Measurements from ENCODE around the gene RPS6KC1.
"Not testable (repeated sequence)": the region's sequence is repeated elsewhere in the genome, so short reads cannot be mapped to it uniquely, and the experiment has no call there.

Gene RPS6KC1

DNA sequence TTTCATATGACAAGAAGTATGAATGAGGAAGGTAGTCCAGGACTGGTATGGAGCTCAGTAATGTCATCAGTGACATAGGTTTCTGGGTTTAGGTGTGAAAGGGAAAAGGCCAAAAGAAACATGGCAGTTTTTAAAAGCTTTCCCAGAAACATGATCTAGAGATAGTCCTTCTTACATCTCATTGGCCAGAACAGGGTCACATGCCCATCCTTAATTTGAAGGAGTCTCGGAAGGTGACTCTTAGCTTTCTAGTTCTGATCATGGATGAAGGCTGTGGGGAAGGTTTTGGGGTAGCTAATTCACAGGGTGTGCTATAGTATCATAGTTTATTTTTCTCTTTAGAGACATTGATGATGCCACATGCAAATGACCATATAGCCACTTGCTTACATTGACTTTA, 55.3 kb downstream of the RPS6KC1 start:
- peaks cover 3 to 4% of the 10 kb centered on the region in 2 donors for H3K9me3 Mint-ChIP-seq

DNA sequence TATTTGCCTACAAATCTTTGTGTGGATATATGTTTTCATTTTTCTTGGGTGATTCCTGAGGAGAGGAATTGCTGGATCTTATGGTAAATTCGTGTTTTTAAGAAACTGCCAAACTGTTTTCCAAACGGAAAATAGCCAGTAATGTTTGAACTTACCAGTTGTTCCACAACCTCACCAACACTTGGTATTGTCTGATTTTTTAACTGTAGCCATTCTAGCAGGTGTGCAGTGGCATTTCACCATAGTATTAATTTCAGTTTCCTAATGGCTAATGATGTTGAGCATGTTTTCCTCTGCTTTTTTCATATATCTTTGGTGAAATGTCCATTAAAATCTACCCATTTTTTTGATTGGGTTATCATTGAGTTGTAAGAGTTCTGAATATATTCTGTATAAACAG, 56.6 kb downstream of the RPS6KC1 start:
- H3K4me1 Mint-ChIP-seq, result peaks cover 13 to 25% of the 10 kb centered on the region in 2 donors

More for the DNA sequence above, 55.3 kb downstream of the RPS6KC1 start:
- Mint-ChIP-seq H3K4me3 (no peak overlapping the region), H3K27ac (no peak overlapping the region), H3K4me1 (peaks cover 10 to 26% of the 10 kb centered on the region in 2 donors), H3K27me3 (no peaks in the 10 kb centered on the region), H3K36me3 (peaks cover 16 to 19% of the 10 kb centered on the region in 2 donors)
- ATAC-seq (replicated peaks) (no peak), DNase-seq (no peak)

DNA sequence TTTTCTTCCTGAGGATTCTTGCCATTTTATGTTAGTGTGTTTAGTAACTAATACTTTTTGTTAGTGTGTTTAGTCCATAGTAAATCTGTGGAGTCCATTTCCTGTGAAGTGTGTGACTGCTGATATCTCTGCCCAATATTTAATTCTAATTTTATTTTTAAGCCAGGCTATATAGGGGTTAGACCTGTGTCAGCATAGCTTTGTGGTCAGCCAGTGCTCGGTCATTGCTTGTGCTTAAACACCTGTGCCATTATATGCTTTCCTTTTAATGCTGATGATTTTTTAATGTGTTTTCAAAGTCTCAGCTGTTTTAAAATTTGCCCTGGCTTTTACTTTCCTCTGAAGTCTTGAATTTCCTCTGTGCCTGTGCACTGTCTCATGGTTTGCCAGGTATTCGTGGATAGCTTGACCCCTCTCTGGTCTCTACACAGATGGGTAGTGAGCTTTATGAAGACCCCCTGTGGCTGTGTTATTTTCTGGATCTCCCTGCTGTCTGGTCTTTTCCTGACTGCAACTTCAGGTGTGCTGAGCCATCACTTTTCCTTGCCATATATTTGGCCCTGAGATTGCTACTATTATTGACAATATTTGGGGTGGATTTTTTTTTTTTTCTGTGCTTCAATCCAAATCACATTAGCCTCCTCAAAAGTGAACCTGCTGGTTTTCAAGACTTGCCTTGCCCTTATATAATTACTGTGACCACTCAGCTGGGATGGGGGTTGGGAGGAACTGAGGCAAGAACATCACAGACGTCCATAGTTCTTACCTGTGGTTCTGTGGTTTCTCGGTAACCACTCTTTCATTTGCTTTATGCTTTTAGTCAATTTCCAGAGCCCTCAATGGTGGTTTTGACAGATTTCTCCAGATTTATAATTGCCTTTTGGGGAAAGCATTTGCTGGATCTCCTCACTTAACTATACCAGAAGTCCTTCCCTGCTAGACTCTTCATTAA, 59.6 kb downstream of the RPS6KC1 start:
- peak; percentile 25 to 54 for ATAC-seq (replicated peaks)
- no peak overlapping the region for H3K4me3 Mint-ChIP-seq
- no peak for DNase-seq

More for the DNA sequence above, 56.6 kb downstream of the RPS6KC1 start:
- DNase-seq (no peak), ATAC-seq (replicated peaks) (no peak)
- no peak overlapping the region for H3K27ac Mint-ChIP-seq
- no peak overlapping the region for H3K4me3 Mint-ChIP-seq
- peaks cover 16 to 19% of the 10 kb centered on the region in 2 donors for H3K36me3 Mint-ChIP-seq
- H3K9me3 Mint-ChIP-seq, result peaks cover 3 to 4% of the 10 kb centered on the region in 2 donors
- no peaks in the 10 kb centered on the region for H3K27me3 Mint-ChIP-seq

DNA sequence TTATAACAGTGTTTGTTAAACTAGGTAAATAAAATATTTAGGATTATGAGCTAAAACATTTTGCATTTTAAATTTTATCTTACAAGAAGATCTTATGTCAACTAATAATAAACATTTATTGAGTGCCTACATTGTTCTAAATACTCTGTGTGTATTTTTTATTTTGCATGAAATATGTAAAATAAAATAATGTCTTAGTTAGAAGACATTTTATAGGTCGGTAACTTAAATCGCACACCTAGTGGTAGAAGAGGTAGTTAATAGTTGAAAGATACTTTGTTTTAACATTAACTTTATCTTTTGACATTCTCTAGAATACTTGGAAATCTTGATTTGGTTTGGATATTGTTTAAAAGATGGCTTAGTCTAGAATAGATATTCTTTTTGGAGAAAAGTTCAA, 60.5 kb downstream of the RPS6KC1 start:
- DNase-seq (no peak), ATAC-seq (replicated peaks) (no peak)
- peaks cover 15 to 17% of the 10 kb centered on the region in 2 donors for H3K36me3 Mint-ChIP-seq
- H3K4me1 Mint-ChIP-seq, result peaks cover 11 to 16% of the 10 kb centered on the region in 2 donors
- no peak overlapping the region for H3K27ac Mint-ChIP-seq
- H3K4me3 Mint-ChIP-seq, result no peak overlapping the region
- H3K9me3 Mint-ChIP-seq, result peaks cover 4 to 5% of the 10 kb centered on the region in 2 donors
- H3K27me3 Mint-ChIP-seq, result no peaks in the 10 kb centered on the region

More for the DNA sequence above, 59.6 kb downstream of the RPS6KC1 start:
- peaks cover 20 to 21% of the 10 kb centered on the region in 2 donors for H3K36me3 Mint-ChIP-seq
- H3K27me3 Mint-ChIP-seq, result no peaks in the 10 kb centered on the region
- H3K4me1 Mint-ChIP-seq, result peaks cover 11 to 20% of the 10 kb centered on the region in 2 donors
- peaks cover 4% of the 10 kb centered on the region in 2 donors for H3K9me3 Mint-ChIP-seq
- H3K27ac Mint-ChIP-seq, result peak overlapping the region; percentile 9

DNA sequence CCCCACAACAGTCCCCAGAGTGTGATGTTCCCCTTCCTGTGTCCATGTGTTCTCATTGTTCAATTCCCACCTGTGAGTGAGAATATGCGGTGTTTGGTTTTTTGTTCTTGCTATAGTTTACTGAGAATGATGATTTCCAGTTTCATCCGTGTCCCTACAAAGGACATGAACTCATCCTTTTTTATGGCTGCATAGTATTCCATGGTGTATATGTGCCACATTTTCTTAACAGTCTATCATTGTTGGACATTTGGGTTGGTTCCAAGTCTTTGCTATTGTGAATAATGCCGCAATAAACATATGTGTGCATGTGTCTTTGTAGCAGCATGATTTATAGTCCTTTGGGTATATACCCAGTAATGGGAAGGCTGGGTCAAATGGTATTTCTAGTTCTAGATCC, 61.7 kb downstream of the RPS6KC1 start:
- H3K4me3 Mint-ChIP-seq, DNase-seq: not testable (repeated sequence)

DNA sequence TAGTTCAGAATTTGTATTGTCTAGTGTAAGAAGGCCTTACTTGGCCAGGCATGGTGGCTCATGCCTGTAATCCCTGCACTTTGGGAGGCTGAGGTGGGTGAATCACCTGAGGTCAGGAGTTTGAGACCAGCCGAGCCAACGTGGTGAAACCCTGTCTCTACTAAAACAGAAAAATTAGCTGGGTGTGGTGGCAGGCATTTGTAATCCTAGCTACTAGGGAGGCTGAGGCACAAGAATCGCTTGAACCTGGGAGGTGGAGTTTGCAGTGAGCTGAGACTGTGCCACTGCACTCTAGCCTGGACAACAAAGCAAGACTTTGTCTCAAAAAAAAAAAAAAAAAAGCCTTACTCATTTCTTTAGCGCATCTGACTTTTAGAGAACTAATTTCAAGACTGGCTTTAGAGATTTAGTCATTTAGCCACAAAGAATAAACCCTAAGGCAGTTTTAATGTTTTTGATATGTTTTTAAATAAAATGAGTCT, 66.7 kb downstream of the RPS6KC1 start:
- H3K27me3 Mint-ChIP-seq, H3K27ac Mint-ChIP-seq: not testable (repeated sequence)

More for the DNA sequence above, 61.7 kb downstream of the RPS6KC1 start:
- H3K27ac Mint-ChIP-seq; H3K9me3 Mint-ChIP-seq; H3K36me3 Mint-ChIP-seq; ATAC-seq (replicated peaks); H3K27me3 Mint-ChIP-seq: not testable (repeated sequence)
- peaks cover 11 to 16% of the 10 kb centered on the region in 2 donors for H3K4me1 Mint-ChIP-seq

DNA sequence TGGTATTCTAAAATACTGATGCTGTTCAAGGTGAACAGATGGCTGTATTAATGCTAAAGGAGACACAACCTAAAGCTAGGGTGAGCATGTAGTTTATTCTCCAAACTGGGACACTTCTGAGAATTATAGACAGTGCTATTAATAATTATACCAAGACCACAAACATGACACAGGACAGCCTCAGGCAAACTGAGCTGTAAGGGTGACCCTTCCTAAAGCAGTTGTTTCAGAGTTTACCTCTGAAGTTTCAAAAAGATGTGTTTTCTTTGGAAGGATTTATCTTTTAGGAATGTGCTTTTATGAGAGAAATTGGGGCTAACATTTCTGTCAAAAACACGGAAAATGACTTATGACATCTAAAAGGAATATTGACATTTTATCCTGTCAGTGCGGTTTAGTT, 68.8 kb downstream of the RPS6KC1 start:
- Mint-ChIP-seq H3K9me3 (peaks cover 0 to 2% of the 10 kb centered on the region in 2 donors), H3K36me3 (peaks cover 11 to 13% of the 10 kb centered on the region in 2 donors), H3K4me1 (peaks cover 2 to 7% of the 10 kb centered on the region in 2 donors), H3K27ac (no peak overlapping the region), H3K27me3 (no peaks in the 10 kb centered on the region), H3K4me3 (no peak overlapping the region)
- DNase-seq (no peak), ATAC-seq (replicated peaks) (no peak)

More for the DNA sequence above, 66.7 kb downstream of the RPS6KC1 start:
- ATAC-seq (replicated peaks); H3K36me3 Mint-ChIP-seq; H3K4me3 Mint-ChIP-seq; H3K9me3 Mint-ChIP-seq; H3K4me1 Mint-ChIP-seq; DNase-seq: not testable (repeated sequence)

DNA sequence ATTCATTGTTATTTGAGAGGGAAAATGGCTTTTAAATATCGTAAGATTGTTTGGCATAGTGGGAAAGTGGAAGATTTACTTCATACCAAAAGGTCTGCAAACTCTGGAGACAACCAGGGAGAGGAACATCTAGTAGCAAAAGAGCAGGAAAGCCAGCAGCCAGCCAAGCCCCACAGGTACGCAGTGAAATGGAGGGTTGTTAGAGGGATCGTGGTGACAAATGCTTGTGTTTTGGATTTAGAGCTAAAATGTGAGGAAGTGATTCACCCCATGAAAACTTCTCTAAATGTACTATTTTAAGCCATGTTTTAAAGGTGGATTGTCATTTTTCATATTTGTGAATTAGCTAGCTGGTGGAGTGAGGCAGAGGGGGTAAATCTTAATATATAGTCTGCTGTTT, 69.3 kb downstream of the RPS6KC1 start:
- ATAC-seq (replicated peaks) (no peak), DNase-seq (no peak)
- no peak overlapping the region for H3K27ac Mint-ChIP-seq
- H3K27me3 Mint-ChIP-seq, result no peaks in the 10 kb centered on the region
- peaks cover 0 to 2% of the 10 kb centered on the region in 2 donors for H3K9me3 Mint-ChIP-seq
- peaks cover 10 to 11% of the 10 kb centered on the region in 2 donors for H3K36me3 Mint-ChIP-seq
- H3K4me3 Mint-ChIP-seq, result no peak overlapping the region
- peaks cover 2 to 7% of the 10 kb centered on the region in 2 donors for H3K4me1 Mint-ChIP-seq

DNA sequence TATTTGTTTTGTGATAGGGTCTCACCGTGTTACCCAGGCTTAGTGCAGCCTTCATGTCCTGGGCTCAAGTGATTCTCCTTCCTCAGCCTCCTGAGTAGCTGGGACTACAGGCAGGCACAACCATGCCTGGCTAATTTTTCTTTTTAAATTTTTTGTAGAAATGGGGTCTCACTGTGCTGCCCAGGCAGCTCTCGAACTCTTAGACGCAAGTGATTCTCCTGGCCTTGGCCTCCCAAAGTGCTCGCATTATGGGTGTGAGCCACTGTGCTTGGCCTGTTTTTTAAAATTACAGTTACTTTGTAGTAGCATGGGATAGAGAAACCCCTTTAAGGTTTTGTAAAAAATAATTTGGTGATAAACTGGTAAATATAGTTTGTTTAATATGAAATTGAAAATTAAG, 69.9 kb downstream of the RPS6KC1 start:
- no peak for ATAC-seq (replicated peaks)
- no peaks in the 10 kb centered on the region for H3K27me3 Mint-ChIP-seq
- H3K9me3 Mint-ChIP-seq, result no peaks in the 10 kb centered on the region
- no peak overlapping the region for H3K27ac Mint-ChIP-seq
- no peak overlapping the region for H3K4me3 Mint-ChIP-seq
- H3K36me3 Mint-ChIP-seq, result peaks cover 7 to 8% of the 10 kb centered on the region in 2 donors
- DNase-seq, result no peak
- H3K4me1 Mint-ChIP-seq, result peaks cover 2 to 7% of the 10 kb centered on the region in 2 donors

DNA sequence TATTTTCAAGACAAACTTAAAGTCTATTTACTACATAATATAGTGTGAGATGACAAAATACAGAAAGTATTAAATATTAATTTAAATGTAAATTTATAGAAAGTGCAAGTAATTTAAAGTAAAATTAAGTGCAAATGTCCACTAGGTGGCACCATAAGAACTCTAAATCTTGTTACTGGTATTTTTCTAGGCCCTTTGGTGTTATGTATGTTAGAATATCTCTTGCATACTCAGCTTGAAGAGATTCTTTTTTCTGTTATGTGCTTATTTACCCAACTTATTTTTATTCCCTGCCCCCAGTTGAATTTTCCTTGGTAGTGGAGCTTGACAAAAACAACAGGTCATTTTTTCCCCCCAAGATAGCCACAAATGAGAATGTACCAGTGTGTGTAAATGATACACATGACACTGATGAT, 71.5 kb downstream of the RPS6KC1 start:
- H3K27ac Mint-ChIP-seq, result no peak overlapping the region
- peaks cover 4 to 7% of the 10 kb centered on the region in 2 donors for H3K4me1 Mint-ChIP-seq
- no peaks in the 10 kb centered on the region for H3K27me3 Mint-ChIP-seq
- no peaks in the 10 kb centered on the region for H3K9me3 Mint-ChIP-seq
- peaks cover 7 to 8% of the 10 kb centered on the region in 2 donors for H3K36me3 Mint-ChIP-seq
- ATAC-seq (replicated peaks) (no peak), DNase-seq (no peak)
- H3K4me3 Mint-ChIP-seq, result no peak overlapping the region

DNA sequence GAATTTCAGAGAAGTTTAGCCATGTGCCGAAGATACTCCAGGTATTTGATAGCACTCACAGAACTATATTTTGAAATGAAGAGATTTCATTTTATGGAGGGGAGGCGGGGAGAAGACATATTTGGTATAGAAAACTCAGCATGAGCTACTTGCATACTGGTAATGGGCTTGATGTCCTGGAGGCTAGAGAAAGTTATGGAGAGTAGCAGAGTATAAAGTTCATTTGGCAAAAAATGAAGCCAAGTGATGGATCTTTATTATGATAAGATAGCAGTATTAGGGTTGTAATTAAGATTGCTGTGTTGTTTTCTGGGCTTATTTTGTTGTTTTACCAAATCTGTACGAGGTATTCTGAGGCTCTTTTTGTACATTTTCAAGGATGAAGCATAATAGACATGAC, 72.0 kb downstream of the RPS6KC1 start:
- peak overlapping the region; percentile 38 for H3K27ac Mint-ChIP-seq
- ATAC-seq (replicated peaks), result no peak
- no peaks in the 10 kb centered on the region for H3K27me3 Mint-ChIP-seq

DNA sequence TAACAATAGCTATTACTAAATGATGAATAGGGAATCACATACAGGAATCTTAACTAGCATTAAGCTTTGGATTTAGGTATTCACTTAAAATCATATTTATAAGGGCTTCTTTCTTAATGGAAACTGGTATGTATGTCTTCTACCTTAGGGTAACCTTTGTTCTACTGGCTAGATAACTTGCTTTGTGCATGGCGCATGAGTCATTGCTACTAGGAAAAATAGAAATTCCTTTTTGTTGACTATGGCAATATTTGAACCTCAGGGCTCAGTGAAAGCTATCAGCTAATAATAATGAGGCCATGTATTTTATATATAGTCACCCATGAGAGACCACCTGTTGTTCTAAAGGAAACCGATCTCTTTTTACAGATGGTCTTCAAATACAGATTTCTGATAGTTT, 72.5 kb downstream of the RPS6KC1 start:
- no peaks in the 10 kb centered on the region for H3K9me3 Mint-ChIP-seq
- ATAC-seq (replicated peaks) (no peak), DNase-seq (no peak)
- H3K36me3 Mint-ChIP-seq, result peaks cover 5% of the 10 kb centered on the region in 2 donors
- no peaks in the 10 kb centered on the region for H3K27me3 Mint-ChIP-seq
- no peak overlapping the region for H3K4me3 Mint-ChIP-seq
- peaks cover 4 to 7% of the 10 kb centered on the region in 2 donors for H3K4me1 Mint-ChIP-seq
- no peak overlapping the region for H3K27ac Mint-ChIP-seq

More for the DNA sequence above, 72.0 kb downstream of the RPS6KC1 start:
- no peak for DNase-seq
- no peaks in the 10 kb centered on the region for H3K9me3 Mint-ChIP-seq
- H3K4me1 Mint-ChIP-seq, result peaks cover 4 to 7% of the 10 kb centered on the region in 2 donors
- no peak overlapping the region for H3K4me3 Mint-ChIP-seq
- H3K36me3 Mint-ChIP-seq, result peaks cover 7 to 8% of the 10 kb centered on the region in 2 donors

DNA sequence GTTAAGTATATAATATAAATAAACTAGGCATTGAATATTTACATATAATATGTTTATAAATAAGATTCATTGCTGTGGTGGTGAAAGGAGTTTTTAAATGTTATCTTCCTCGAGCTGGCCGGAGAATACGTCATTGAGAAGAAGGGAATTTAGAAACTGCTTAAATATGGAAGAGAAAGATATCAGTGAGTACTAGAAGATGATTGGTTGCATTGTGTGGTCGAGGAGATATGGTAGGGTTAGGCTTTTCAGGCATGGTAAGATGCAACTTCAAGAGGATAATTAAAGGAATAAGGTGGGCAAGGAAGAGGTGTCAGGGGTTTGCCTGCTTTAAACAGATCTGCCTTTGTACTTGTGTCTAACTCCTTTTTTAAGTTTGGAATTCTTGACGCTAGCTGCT, 73.5 kb downstream of the RPS6KC1 start:
- H3K36me3 Mint-ChIP-seq, result peaks cover 6 to 7% of the 10 kb centered on the region in 2 donors
- H3K27ac Mint-ChIP-seq, result no peak overlapping the region
- no peaks in the 10 kb centered on the region for H3K27me3 Mint-ChIP-seq
- no peak overlapping the region for H3K4me3 Mint-ChIP-seq
- DNase-seq (no peak), ATAC-seq (replicated peaks) (no peak)
- H3K4me1 Mint-ChIP-seq, result peaks cover 4 to 7% of the 10 kb centered on the region in 2 donors
- H3K9me3 Mint-ChIP-seq, result no peaks in the 10 kb centered on the region

DNA sequence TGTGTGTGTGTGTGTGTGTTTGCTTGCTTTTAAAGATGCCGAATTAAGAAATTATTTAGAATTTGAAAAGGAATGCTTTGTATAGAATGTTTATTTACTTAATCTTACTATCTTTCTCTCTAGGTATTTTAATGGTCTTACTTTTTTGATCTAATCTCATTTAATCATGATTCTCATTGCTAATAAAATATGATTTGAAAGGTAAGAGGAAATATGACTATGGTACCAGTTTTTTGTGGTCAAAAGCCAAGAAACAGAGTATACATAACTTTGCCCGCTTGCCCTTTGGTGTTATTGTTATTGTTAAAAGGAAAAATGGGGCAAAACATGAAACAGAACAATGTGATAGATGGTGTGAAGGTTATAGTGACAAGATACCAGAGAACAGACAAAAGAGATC, 74.6 kb downstream of the RPS6KC1 start:
- no peak for DNase-seq
- peaks cover 6 to 8% of the 10 kb centered on the region in 2 donors for H3K36me3 Mint-ChIP-seq
- H3K27me3 Mint-ChIP-seq, result no peaks in the 10 kb centered on the region
- H3K27ac Mint-ChIP-seq, result peak overlapping the region; percentile 47
- H3K4me3 Mint-ChIP-seq, result no peak overlapping the region
- no peaks in the 10 kb centered on the region for H3K9me3 Mint-ChIP-seq
- peaks cover under 1 to 4% of the 10 kb centered on the region in 2 donors for H3K4me1 Mint-ChIP-seq
- no peak for ATAC-seq (replicated peaks)
